ENCODE measurements around the gene AP4E1. TPM values are rescaled to one million over a fixed set of nuclear protein-coding genes. Genes with fewer than 3 reads are reported as not detected.
"Not testable (repeated sequence)": the region's sequence is repeated elsewhere in the genome, so short reads cannot be mapped to it uniquely, and the experiment has no call there.

The AP4E1 gene
- total RNA-seq, 1 donor from 2014 or later = 11.3 TPM

DNA sequence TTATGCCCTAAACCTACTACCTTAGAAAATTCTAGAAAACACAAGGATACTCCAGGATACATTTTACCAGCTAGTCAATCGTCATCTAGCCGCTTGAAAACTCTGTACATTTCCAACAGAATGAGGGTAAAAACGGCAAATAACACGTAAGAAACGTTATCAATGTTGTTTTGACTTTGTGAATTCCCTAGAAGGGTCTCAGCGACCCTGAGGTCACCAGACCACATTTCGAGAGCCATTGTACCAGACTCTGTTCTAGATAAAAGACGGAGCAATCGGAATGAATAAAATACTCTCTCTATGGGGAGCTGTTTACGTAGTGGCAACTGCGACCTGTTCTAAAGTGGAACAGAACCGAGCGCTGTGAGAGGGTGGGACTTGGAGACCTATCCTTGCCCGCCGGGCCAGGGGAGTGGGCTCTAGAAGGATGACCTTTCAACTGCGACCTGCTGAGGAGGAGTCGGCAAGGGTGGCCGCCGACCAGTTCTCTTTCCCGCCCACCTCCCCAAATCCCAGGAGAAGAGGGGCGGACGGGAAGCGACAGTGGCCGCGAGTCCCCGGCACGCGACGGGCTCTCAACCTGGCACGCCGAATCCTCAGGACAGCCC lies 778 bp upstream of the AP4E1 start:
- TF ChIP-seq, protein P1, sequence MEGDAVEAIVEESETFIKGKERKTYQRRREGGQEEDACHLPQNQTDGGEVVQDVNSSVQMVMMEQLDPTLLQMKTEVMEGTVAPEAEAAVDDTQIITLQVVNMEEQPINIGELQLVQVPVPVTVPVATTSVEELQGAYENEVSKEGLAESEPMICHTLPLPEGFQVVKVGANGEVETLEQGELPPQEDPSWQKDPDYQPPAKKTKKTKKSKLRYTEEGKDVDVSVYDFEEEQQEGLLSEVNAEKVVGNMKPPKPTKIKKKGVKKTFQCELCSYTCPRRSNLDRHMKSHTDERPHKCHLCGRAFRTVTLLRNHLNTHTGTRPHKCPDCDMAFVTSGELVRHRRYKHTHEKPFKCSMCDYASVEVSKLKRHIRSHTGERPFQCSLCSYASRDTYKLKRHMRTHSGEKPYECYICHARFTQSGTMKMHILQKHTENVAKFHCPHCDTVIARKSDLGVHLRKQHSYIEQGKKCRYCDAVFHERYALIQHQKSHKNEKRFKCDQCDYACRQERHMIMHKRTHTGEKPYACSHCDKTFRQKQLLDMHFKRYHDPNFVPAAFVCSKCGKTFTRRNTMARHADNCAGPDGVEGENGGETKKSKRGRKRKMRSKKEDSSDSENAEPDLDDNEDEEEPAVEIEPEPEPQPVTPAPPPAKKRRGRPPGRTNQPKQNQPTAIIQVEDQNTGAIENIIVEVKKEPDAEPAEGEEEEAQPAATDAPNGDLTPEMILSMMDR (IDR thresholded peaks at IDR 0.05; ENCODE audit: insufficient read depth, low read length, poor library complexity, severe bottlenecking) = no peak
- Histone ChIP-seq H3K36me3 (ENCODE audit: control insufficient read depth, insufficient read depth, low read length) (no peaks in the 10 kb centered on the region), H3K27me3 (ENCODE audit: control insufficient read depth, insufficient read depth, low read length) (no peaks in the 10 kb centered on the region), H3K4me3 (ENCODE audit: low read depth, low read length) (peak overlapping the region; percentile 97)
- DNase-seq (ENCODE audit: low read depth) = no peak

DNA sequence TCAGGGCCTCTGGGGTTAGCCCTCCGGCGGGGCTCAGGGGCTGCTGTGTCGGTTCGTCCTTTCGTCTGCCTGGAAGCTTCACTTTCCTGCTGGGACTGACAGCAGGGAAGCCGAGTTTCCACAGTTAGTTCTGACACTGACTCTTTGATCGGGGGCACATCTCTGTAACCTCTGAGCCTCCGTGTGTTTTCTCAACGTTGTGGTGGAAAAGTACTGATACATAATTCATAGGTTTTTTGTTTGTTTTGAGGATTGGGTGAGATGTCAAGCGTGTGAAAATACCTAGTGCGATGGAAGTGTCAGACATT lies 481 bp downstream of the AP4E1 start:
- Histone ChIP-seq H3K36me3 (ENCODE audit: control insufficient read depth, insufficient read depth, low read length) (no peaks in the 10 kb centered on the region), H3K27me3 (ENCODE audit: control insufficient read depth, insufficient read depth, low read length) (no peaks in the 10 kb centered on the region), H3K4me3 (ENCODE audit: low read depth, low read length) (peak overlapping the region; percentile 97)
- TF ChIP-seq, protein P1 (IDR thresholded peaks at IDR 0.05; ENCODE audit: insufficient read depth, low read length, poor library complexity, severe bottlenecking) = no peak
- DNase-seq (ENCODE audit: low read depth) = no peak

DNA sequence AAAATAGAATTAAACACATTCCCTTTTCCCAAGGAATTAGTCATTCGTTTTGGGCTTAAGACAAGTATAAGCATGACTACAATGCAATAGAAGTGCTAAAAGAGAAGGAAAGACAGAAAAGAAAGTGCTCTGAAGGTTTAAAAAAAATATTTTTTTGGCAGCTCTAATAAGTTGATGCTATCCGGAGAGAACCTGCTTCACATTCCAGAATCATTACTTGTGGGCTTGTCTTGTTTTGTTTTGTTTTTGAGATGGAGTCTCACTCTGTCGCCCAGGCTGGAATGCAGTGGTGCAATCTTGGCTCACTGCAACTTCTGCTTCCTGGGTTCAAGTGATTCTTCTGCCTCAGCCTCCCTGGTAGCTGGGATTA lies 1.9 kb downstream of the AP4E1 start:
- not testable (repeated sequence) for H3K36me3 ChIP-seq (ENCODE audit: control insufficient read depth, insufficient read depth, low read length); H3K27me3 ChIP-seq (ENCODE audit: control insufficient read depth, insufficient read depth, low read length); H3K4me3 ChIP-seq (ENCODE audit: low read depth, low read length)
- DNase-seq (ENCODE audit: low read depth) = peak; percentile 23

DNA sequence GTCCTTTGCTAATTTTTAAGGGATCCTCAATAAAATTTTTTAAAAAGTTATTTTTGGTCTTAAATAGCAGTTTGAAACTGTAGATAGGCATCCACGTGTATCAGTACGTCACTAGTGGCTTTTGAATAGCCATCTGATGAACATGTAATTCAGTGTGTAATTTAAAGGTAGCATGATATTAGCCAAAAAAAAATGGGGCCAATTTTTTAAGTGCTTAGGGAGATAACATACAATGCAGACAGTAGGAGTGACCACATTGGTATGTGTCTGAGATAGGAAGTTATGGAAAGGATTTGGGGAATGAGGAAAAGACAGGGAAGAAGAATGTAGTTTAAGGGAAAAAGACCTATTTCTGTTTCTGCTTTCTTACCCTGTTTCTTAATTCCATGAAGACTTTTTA lies 2.5 kb downstream of the AP4E1 start:
- no peak overlapping the region for H3K4me3 ChIP-seq (ENCODE audit: low read depth, low read length)
- TF ChIP-seq, protein P1 (IDR thresholded peaks at IDR 0.05; ENCODE audit: insufficient read depth, low read length, poor library complexity, severe bottlenecking) = no peak
- DNase-seq (ENCODE audit: low read depth) = no peak
- H3K27me3 ChIP-seq (ENCODE audit: control insufficient read depth, insufficient read depth, low read length) = no peaks in the 10 kb centered on the region
- no peaks in the 10 kb centered on the region for H3K36me3 ChIP-seq (ENCODE audit: control insufficient read depth, insufficient read depth, low read length)

DNA sequence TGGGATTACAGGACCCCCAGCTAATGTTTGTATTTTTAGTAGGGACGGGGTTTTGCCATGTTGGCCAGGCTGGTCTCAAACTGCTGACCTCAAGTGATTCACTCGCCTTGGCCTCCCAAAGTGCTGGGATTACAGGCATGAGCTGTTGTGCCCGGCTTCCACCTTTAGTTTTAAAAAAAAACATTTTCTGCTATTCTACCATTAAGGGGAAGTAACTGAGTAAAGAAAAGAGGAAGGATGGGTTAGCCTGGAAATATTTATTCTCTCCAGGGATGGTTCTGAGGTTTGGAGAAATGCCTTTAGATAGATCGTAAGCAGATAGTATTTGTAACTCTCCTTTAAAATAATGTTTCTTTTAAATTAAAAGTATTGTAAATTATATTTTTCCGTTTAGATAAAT lies 3.1 kb downstream of the AP4E1 start:
- H3K36me3 ChIP-seq (ENCODE audit: control insufficient read depth, insufficient read depth, low read length) = no peaks in the 10 kb centered on the region
- DNase-seq (ENCODE audit: low read depth) = no peak
- TF ChIP-seq, protein P1 (IDR thresholded peaks at IDR 0.05; ENCODE audit: insufficient read depth, low read length, poor library complexity, severe bottlenecking) = no peak
- H3K27me3 ChIP-seq (ENCODE audit: control insufficient read depth, insufficient read depth, low read length) = no peaks in the 10 kb centered on the region
- no peak overlapping the region for H3K4me3 ChIP-seq (ENCODE audit: low read depth, low read length)

DNA sequence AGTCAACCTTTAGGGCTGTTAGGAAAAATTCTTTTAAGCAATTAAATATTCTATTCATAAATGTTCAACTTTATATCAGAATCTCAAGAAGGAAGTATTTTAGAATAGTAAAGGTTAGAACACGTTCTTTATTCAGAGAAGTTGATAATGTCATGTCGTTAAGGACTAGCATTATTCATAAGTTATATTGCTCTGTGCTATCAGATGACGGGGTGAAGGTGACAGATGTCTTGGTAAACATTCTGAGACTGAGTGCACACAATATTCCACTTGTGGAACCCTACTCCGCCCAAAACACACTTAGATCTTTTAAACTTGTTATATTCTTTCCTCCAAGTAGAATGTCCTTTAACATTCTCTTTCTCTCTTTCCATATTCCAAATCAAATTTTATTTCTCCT lies 7.9 kb downstream of the AP4E1 start:
- Histone ChIP-seq H3K4me3 (ENCODE audit: low read depth, low read length) (no peak overlapping the region), H3K27me3 (ENCODE audit: control insufficient read depth, insufficient read depth, low read length) (no peaks in the 10 kb centered on the region), H3K36me3 (ENCODE audit: control insufficient read depth, insufficient read depth, low read length) (no peaks in the 10 kb centered on the region)
- no peak for DNase-seq (ENCODE audit: low read depth)
- TF ChIP-seq, protein P1 (IDR thresholded peaks at IDR 0.05; ENCODE audit: insufficient read depth, low read length, poor library complexity, severe bottlenecking) = no peak

DNA sequence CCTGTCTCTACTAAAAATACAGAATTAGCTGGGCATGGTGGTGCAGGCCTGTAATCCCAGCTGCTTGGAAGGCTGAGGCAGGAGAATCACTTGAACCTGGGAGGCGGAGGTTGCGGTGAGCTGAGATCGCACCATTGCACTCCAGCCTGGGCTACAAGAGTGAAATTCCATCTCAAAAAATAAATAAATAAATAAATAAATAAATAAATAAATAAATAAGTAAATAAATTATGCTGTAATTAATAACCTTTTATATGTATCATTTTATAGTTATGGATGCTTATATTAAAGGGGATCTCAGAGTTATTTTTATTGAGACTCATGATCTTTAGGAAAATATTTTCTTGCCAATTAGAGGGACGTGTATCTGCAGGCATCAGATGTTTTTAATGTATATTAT lies 10.9 kb downstream of the AP4E1 start:
- not testable (repeated sequence) for DNase-seq (ENCODE audit: low read depth); H3K27me3 ChIP-seq (ENCODE audit: control insufficient read depth, insufficient read depth, low read length); H3K4me3 ChIP-seq (ENCODE audit: low read depth, low read length); H3K36me3 ChIP-seq (ENCODE audit: control insufficient read depth, insufficient read depth, low read length)

All from kidney epithelial cell (primary cell).